Parathyroid adenoma (tissue), 2 donors: ENCODE measurements around the gene TMEM131.
"Not testable (repeated sequence)": the region's sequence is repeated elsewhere in the genome, so short reads cannot be mapped to it uniquely, and the experiment has no call there.

Experiments
- H2AFZ ChIP-seq: fragments of 300-600 bp; sonication (generic); one replicate; pipeline ENCODE4 v1.7.0; 2017; ENCODE audit warnings: antibody characterized with exemption, mild to moderate bottlenecking
- H3K27ac ChIP-seq: fragments of 300-600 bp; sonication (generic); one replicate; pipeline ENCODE4 v1.7.0; 2017
- H3K27me3 ChIP-seq: fragments of 300-600 bp; sonication (generic); one replicate; pipeline ENCODE4 v1.7.0; 2017; ENCODE audit warnings: low read length; ENCODE audit not compliant: control insufficient read depth, insufficient read depth
- H3K36me3 ChIP-seq: fragments of 300-600 bp; sonication (generic); one replicate; pipeline ENCODE4 v1.7.0; 2017; ENCODE audit warnings: low read length; ENCODE audit not compliant: control insufficient read depth, insufficient read depth
- H3K4me1 ChIP-seq: fragments of 300-600 bp; sonication (generic); one replicate; pipeline ENCODE4 v1.7.0; 2017; ENCODE audit warnings: control low read depth
- H3K4me2 ChIP-seq: fragments of 300-600 bp; sonication (generic); one replicate; pipeline ENCODE4 v1.7.0; 2017; ENCODE audit warnings: low read length
- H3K4me3 ChIP-seq: fragments of 300-600 bp; sonication (generic); one replicate; pipeline ENCODE4 v1.7.0; 2017; ENCODE audit warnings: low read depth, low read length
- H3K79me2 ChIP-seq: fragments of 300-600 bp; sonication (generic); one replicate; pipeline ENCODE4 v1.7.0; 2017; ENCODE audit warnings: control low read depth
- H3K9ac ChIP-seq: fragments of 300-600 bp; sonication (generic); one replicate; pipeline ENCODE4 v1.7.0; 2017; ENCODE audit warnings: mild to moderate bottlenecking
- H3K9me3 ChIP-seq: fragments of 300-600 bp; sonication (generic); one replicate; pipeline ENCODE4 v1.7.0; 2017; ENCODE audit warnings: low read length; ENCODE audit not compliant: control insufficient read depth
- CTCF ChIP-seq: fragments of 300-600 bp; sonication (generic); IDR thresholded peaks from one replicate; pipeline ENCODE4 v1.7.0; 2017; ENCODE audit warnings: antibody characterized with exemption, mild to moderate bottlenecking
- donor health status: primary hyperparathyroidism.

TMEM131 gene

GRCh38 chr2:97995734-97996624 is at the start of gene TMEM131:
TMEM131 (minus strand) TSS chr2:97995948; CDS start chr2:97995662, 286 bp downstream.
- Histone ChIP-seq H3K4me2 (peak within 1 kb of the TSS; percentile 92), H3K27me3 (no peaks in the 10 kb centered on the region), H3K4me3 (peak within 1 kb of the TSS; percentile 81), H2AFZ (peak within 1 kb of the TSS; percentile 100), H3K36me3 (no peaks in the 10 kb centered on the region), H3K27ac (peak within 1 kb of the TSS; percentile 97), H3K9ac (peak within 1 kb of the TSS; percentile 81), H3K9me3 (no peaks in the 10 kb centered on the region), H3K79me2 (peaks cover 20% of the 10 kb centered on the region), H3K4me1 (peaks cover 13% of the 10 kb centered on the region)
- TF ChIP-seq CTCF = no peak

GRCh38 chr2:98044730-98045129 is 49.0 kb upstream of the TMEM131 start:
- H3K9me3 ChIP-seq, H3K27ac ChIP-seq, H3K27me3 ChIP-seq, H3K79me2 ChIP-seq, H2AFZ ChIP-seq, H3K4me1 ChIP-seq, H3K4me3 ChIP-seq, H3K9ac ChIP-seq, H3K36me3 ChIP-seq, H3K4me2 ChIP-seq: not testable (repeated sequence)

GRCh38 chr2:98043101-98043500 is 47.4 kb upstream of the TMEM131 start:
- no peak overlapping the region for H2AFZ ChIP-seq
- no peak overlapping the region for H3K27ac ChIP-seq
- H3K4me2 ChIP-seq = no peak overlapping the region
- H3K4me3 ChIP-seq = no peak overlapping the region
- no peaks in the 10 kb centered on the region for H3K36me3 ChIP-seq
- H3K27me3 ChIP-seq = no peaks in the 10 kb centered on the region
- H3K9ac ChIP-seq = no peak overlapping the region
- no peaks in the 10 kb centered on the region for H3K79me2 ChIP-seq
- no peak for TF ChIP-seq CTCF
- no peaks in the 10 kb centered on the region for H3K4me1 ChIP-seq
- H3K9me3 ChIP-seq = no peaks in the 10 kb centered on the region

- no peak overlapping the region for H3K9ac ChIP-seq
- H2AFZ ChIP-seq = no peak overlapping the region
- H3K27ac ChIP-seq = no peak overlapping the region
- H3K4me3 ChIP-seq = no peak overlapping the region
- no peaks in the 10 kb centered on the region for H3K36me3 ChIP-seq
- H3K9me3 ChIP-seq = no peaks in the 10 kb centered on the region
- H3K4me1 ChIP-seq = no peaks in the 10 kb centered on the region
- no peak overlapping the region for H3K4me2 ChIP-seq
- H3K79me2 ChIP-seq = no peaks in the 10 kb centered on the region
- TF ChIP-seq CTCF = no peak
- no peaks in the 10 kb centered on the region for H3K27me3 ChIP-seq
Measured at GRCh38 chr2:98040331-98040939, 44.7 kb upstream of the TMEM131 start.

GRCh38 chr2:98039085-98039756 is 43.5 kb upstream of the TMEM131 start:
- no peaks in the 10 kb centered on the region for H3K27me3 ChIP-seq
- H3K27ac ChIP-seq = no peak overlapping the region
- H3K36me3 ChIP-seq = no peaks in the 10 kb centered on the region
- H3K4me3 ChIP-seq = no peak overlapping the region
- TF ChIP-seq CTCF = no peak
- no peak overlapping the region for H2AFZ ChIP-seq
- no peak overlapping the region for H3K9ac ChIP-seq
- H3K4me1 ChIP-seq = no peaks in the 10 kb centered on the region
- no peaks in the 10 kb centered on the region for H3K9me3 ChIP-seq
- H3K4me2 ChIP-seq = no peak overlapping the region
- no peaks in the 10 kb centered on the region for H3K79me2 ChIP-seq
